NCI-H524 (cell line): ENCODE data around the gene PKN1.

ENCODE experiments used
- DNase-seq, 2 experiments: peaks; one replicate each; lab custom pipeline; 2025; lab: John Stamatoyannopoulos, UW

Gene PKN1

GRCh38 chr19:14406645-14407401, 26.3 kb upstream of the PKN1 start:
- no peak for DNase-seq

- no peak for DNase-seq
These were observed 25.3 kb upstream of the PKN1 start for GRCh38 chr19:14407605-14408484.

- DNase-seq, result no peak
These were observed 24.5 kb upstream of the PKN1 start for GRCh38 chr19:14408491-14409145.

- DNase-seq, result no peak
These were observed 23.7 kb upstream of the PKN1 start for GRCh38 chr19:14409146-14410023.

- no peak for DNase-seq
These were observed 22.7 kb upstream of the PKN1 start for GRCh38 chr19:14410091-14411051.

- DNase-seq, result no peak
These were observed 21.8 kb upstream of the PKN1 start for GRCh38 chr19:14411161-14411937.

- no peak for DNase-seq
These were observed 21.2 kb upstream of the PKN1 start for GRCh38 chr19:14411938-14412245.

GRCh38 chr19:14412324-14412995, 20.6 kb upstream of the PKN1 start:
- DNase-seq, result no peak

- no peak for DNase-seq
These were observed 20.0 kb upstream of the PKN1 start for GRCh38 chr19:14412996-14413692.

- DNase-seq, result no peak
These were observed 19.4 kb upstream of the PKN1 start for GRCh38 chr19:14413693-14414181.

GRCh38 chr19:14414926-14415690, 18.0 kb upstream of the PKN1 start:
- no peak for DNase-seq

GRCh38 chr19:14416817-14417231, 16.3 kb upstream of the PKN1 start:
- no peak for DNase-seq

- no peak for DNase-seq
These were observed 14.3 kb upstream of the PKN1 start for GRCh38 chr19:14418856-14419105.

- peak; percentile 99 to 100 for DNase-seq
These were observed 13.8 kb upstream of the PKN1 start, which contains the start of gene DDX39A for GRCh38 chr19:14419106-14419813. DDX39A (minus strand) TSS chr19:14419341; CDS start chr19:14413220, 6,121 bp downstream.

GRCh38 chr19:14425696-14426138, 7.4 kb upstream of the PKN1 start:
- no peak for DNase-seq

- no peak for DNase-seq
These were observed 5.6 kb upstream of the PKN1 start for GRCh38 chr19:14427461-14427860.

- no peak for DNase-seq
These were observed 4.2 kb upstream of the PKN1 start for GRCh38 chr19:14428882-14429416.
